GM12878 (cell line): ENCODE data around the gene ARCN1. TPM values are rescaled to one million over a fixed set of nuclear protein-coding genes. Genes with fewer than 3 reads are reported as not detected.
A peak's percentile ranks its signal among the peaks of the same experiment; 100 is the strongest.

ENCODE experiments used
- ATAC-seq: fragments of 200-7000 bp; cut with Tn5 transposase; 3 replicates; pipeline ENCODE4 v1.9.1; 2020; ENCODE audit warnings: mild to moderate bottlenecking, moderate library complexity
- BruUV-seq: library from RNA; stranded (reverse); fragments of 400-500 nt; replicated peaks from 2 replicates; lab custom pipeline; 2021; lab: Mats Ljungman, UMichigan
- CTCF ChIA-PET: fragments of 300-600 bp; sonication (Branson Sonifier 250); formaldehyde crosslinking; extraction: SDS; loops from one replicate; lab custom pipeline; 2021; ENCODE audit warnings: inconsistent platforms; lab: Yijun Ruan, JAX
- POLR2A ChIA-PET: fragments of 350-600 bp; formaldehyde crosslinking; extraction: SDS; loops from one replicate; lab custom pipeline; 2021; ENCODE audit warnings: inconsistent platforms; lab: Charles Lee
- RAD21 ChIA-PET: fragments of 300-600 bp; sonication (Branson Sonifier 250); formaldehyde crosslinking; loops from one replicate; lab custom pipeline; 2023; ENCODE audit warnings: antibody characterized with exemption; ENCODE audit not compliant: unreplicated experiment; lab: Charles Lee
- SMC1A ChIA-PET: fragments of 300-600 bp; sonication (Branson Sonifier 250); formaldehyde crosslinking; loops from one replicate; lab custom pipeline; 2023; ENCODE audit not compliant: unreplicated experiment, uncharacterized antibody; lab: Charles Lee
- DNase-seq: peaks from one replicate; pipeline ENCODE4 v3.0.0-alpha.2; 2011; ENCODE audit warnings: low read depth, low spot score
- FAIRE-seq: peaks from 3 replicates; lab custom pipeline; 2011; peaks lifted over from hg19 to GRCh38; lab: Jason Lieb, UNC
- H2AFZ ChIP-seq: 2 replicates; pipeline ENCODE4 v1.6.0; 2011; ENCODE audit warnings: low read depth, low read length, control low read depth; ENCODE audit not compliant: control insufficient read depth
- H3K27ac ChIP-seq: 2 replicates; pipeline ENCODE4 v1.5.1; 2011; ENCODE audit warnings: control low read depth; ENCODE audit not compliant: control insufficient read depth, insufficient read depth
- H3K27me3 ChIP-seq, 2 experiments: replicated peaks in 1 of 2; 2 replicates each; pipeline versions ENCODE4 v1.6.0 to v1.6.1; 2011; ENCODE audit warnings: low read length in 1 of 2; ENCODE audit not compliant: control insufficient read depth in 2 of 2, insufficient read depth in 2 of 2
- H3K36me3 ChIP-seq, 2 experiments: 2 replicates each; pipeline ENCODE4 v1.5.1; 2011; ENCODE audit warnings: low read length in 1 of 2; ENCODE audit not compliant: control insufficient read depth in 2 of 2, insufficient read depth in 2 of 2
- H3K4me1 ChIP-seq: 2 replicates; pipeline ENCODE4 v1.6.1; 2011; ENCODE audit warnings: mild to moderate bottlenecking, low read length, moderate library complexity, mixed read lengths; ENCODE audit not compliant: control insufficient read depth, insufficient read depth
- H3K4me2 ChIP-seq: 2 replicates; pipeline ENCODE4 v1.6.0; 2011; ENCODE audit warnings: control low read depth; ENCODE audit not compliant: control insufficient read depth, insufficient read depth
- H3K4me3 ChIP-seq: fragments of 200-600 bp; sonication (generic); 2 replicates; pipeline ENCODE4 v1.5.1; 2016
- H3K79me2 ChIP-seq: 2 replicates; pipeline ENCODE4 v1.6.0; 2011; ENCODE audit warnings: low read length; ENCODE audit not compliant: control insufficient read depth, insufficient read depth
- H3K9ac ChIP-seq: 2 replicates; pipeline ENCODE4 v1.8.0; 2011; ENCODE audit warnings: low read length, control low read depth, mixed read lengths; ENCODE audit not compliant: control insufficient read depth, insufficient read depth
- H3K9me3 ChIP-seq: replicated peaks from 3 replicates; pipeline ENCODE4 v1.5.1; 2011; ENCODE audit warnings: mild to moderate bottlenecking, low read length; ENCODE audit not compliant: control insufficient read depth, insufficient read depth
- H4K20me1 ChIP-seq: 2 replicates; pipeline ENCODE4 v1.6.0; 2011; ENCODE audit not compliant: control insufficient read depth, insufficient read depth
- BCL11A ChIP-seq: IDR thresholded peaks from 2 replicates; pipeline ENCODE4 v1.6.1; 2011; ENCODE audit warnings: low read depth, low read length
- BCL3 ChIP-seq: IDR thresholded peaks from 2 replicates; pipeline ENCODE4 v1.6.1; 2011; ENCODE audit warnings: borderline replicate concordance, low read depth, mild to moderate bottlenecking, moderate library complexity, low read length; ENCODE audit not compliant: insufficient read depth, poor library complexity, severe bottlenecking
- ESRRA ChIP-seq: IDR thresholded peaks from 2 replicates; pipeline ENCODE4 v1.6.1; 2012; ENCODE audit warnings: mild to moderate bottlenecking, low read length, improper control_type of control experiment
- LARP7 ChIP-seq: fragments of 450-650 bp; IDR thresholded peaks from 2 replicates; pipeline ENCODE4 v1.6.1; 2017; ENCODE audit warnings: mild to moderate bottlenecking
- NRF1 ChIP-seq: conservative IDR thresholded peaks from 2 replicates; pipeline ENCODE4 v1.6.1; 2011; ENCODE audit warnings: mild to moderate bottlenecking, low read depth, low read length, improper control_type of control experiment
- POLR2AphosphoS2 ChIP-seq: IDR thresholded peaks from 2 replicates; pipeline ENCODE4 v1.6.1; 2011; ENCODE audit warnings: low read depth, mild to moderate bottlenecking, low read length, improper control_type of control experiment, moderate library complexity
- SMC3 ChIP-seq: IDR thresholded peaks from 2 replicates; pipeline ENCODE4 v1.6.1; 2011; ENCODE audit warnings: low read length, improper control_type of control experiment, borderline replicate concordance
- TCF12 ChIP-seq: IDR thresholded peaks from 2 replicates; pipeline ENCODE4 v1.6.1; 2011; ENCODE audit warnings: low read depth, mild to moderate bottlenecking, low read length
- ZBTB40 ChIP-seq: fragments of 450-650 bp; IDR thresholded peaks from 2 replicates; pipeline ENCODE4 v1.6.1; 2016; ENCODE audit warnings: mild to moderate bottlenecking, moderate library complexity, borderline replicate concordance
- WGBS: methylation state at CpG from one replicate; pipeline ENCODE4 v1.1.6; 2016; ENCODE audit warnings: low lambda C conversion rate; ENCODE audit not compliant: insufficient replicate concordance, insufficient coverage; ENCODE audit errors: missing lambda C conversion rate; 5-methylcytosine and 5-hydroxymethylcytosine counted together
- in situ Hi-C: fragments of 300-500 bp; cut with MboI; formaldehyde crosslinking; loops from 9 replicates; pipeline ENCODE4 v1.14.3; 2018; ENCODE audit warnings: mixed read lengths
- intact Hi-C: fragments of 100-400 bp; cut with micrococcal nuclease; formaldehyde crosslinking; loops from one replicate; pipeline ENCODE4 v1.14.2; 2022; ENCODE audit not compliant: unreplicated experiment
- polyA plus RNA-seq, 11 experiments: library from polyadenylated mRNA; depleted of rRNA in 4 of 11; unstranded in 6 of 11; stranded (reverse) in 5 of 11; fragments of >200 nt; fragmentation: Nextera tagmentation in 4 of 11; fragmentation: Illumina TruSeq in 1 of 11; extraction: Ambion mirVana in 4 of 11; extraction: Trizol in 1 of 11; gene quantifications; 1 replicate in 1 of 11; 2 replicates in 10 of 11; pipeline versions ENCODE4 v1.2.1 to v1.2.3, GENCODE V29; 2011 to 2016; ENCODE audit warnings: inconsistent platforms in 2 of 11, missing spikeins in 2 of 11, low read depth in 1 of 11
- total RNA-seq, 4 experiments: library from RNA; depleted of rRNA in 3 of 4; stranded (reverse); fragments of >200 nt in 3 of 4; fragmentation: Illumina TruSeq in 1 of 4; extraction: Trizol in 1 of 4; gene quantifications; 2 replicates each; pipeline versions ENCODE4 v1.2.1 to v1.2.3, GENCODE V29; 2013 to 2021

Gene ARCN1
- total and polyA plus RNA-seq, 10 of the 15 experiments (the other 5 are each of a cell fraction or from before 2014, with no cell fraction given) = 33.3 to 172 (median 106) TPM

DNA sequence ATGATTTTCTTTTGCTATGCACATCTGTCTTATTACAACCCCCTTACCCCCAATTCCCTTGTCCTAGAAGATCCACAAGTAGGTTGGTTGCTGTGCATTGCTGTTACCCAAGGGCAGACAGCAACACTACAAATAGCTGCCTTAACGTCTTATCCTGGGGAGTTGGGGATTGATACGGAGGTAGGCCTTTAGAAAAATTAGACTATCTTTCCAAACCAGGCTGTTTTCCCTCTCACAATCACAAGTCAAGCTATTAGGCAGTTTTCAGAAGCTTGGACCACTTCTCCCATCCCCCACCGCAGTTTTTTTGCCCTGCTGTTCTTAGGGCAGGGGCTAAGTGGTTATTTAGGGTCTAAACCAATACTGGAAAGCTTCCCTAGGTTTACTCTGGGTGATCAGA, 32.4 kb downstream of the ARCN1 start:
- 64% methylated on average over 3 of the region's 3 CpGs for WGBS
- H3K9ac ChIP-seq = no peak overlapping the region
- no peaks in the 10 kb centered on the region for H3K9me3 ChIP-seq
- FAIRE-seq = no peak
- POLR2A ChIA-PET = no interaction called here
- in situ Hi-C loops = no loop called here
- H2AFZ ChIP-seq = no peak overlapping the region
- H3K4me3 ChIP-seq = no peak overlapping the region
- H3K27me3 ChIP-seq = peaks cover 9 to 17% of the 10 kb centered on the region in 2 experiments; a peak in 3 of 4 replicates
- peaks cover 3% of the 10 kb centered on the region for H3K4me1 ChIP-seq
- no peaks in the 10 kb centered on the region for H3K79me2 ChIP-seq
- no peak for DNase-seq
- ATAC-seq = no peak
- CTCF ChIA-PET = interaction anchor here (0.7 to 3.2 kb wide), 6 partner anchors 8 to 33 kb away, joined by 3 to 10 read pairs (median 4); no protein-coding TSS in a partner anchor
- TF ChIP-seq POLR2AphosphoS2 = peak; percentile 4; the same call in 1 of the 2 replicates
- TF ChIP-seq NRF1 = no peak
- TF ChIP-seq, all 136 proteins: peak for 1
- ChIA-PET RAD21 (interaction anchor here (2.2 kb wide), 1 partner anchor 10 kb away, joined by 9 read pairs; no protein-coding TSS in a partner anchor), SMC1A (interaction anchor here (0.7 kb wide), 1 partner anchor 281 kb away, joined by 3 read pairs; no protein-coding TSS in a partner anchor)
- intact Hi-C loops = no loop called here
- no peak overlapping the region for H3K27ac ChIP-seq
- peaks cover 3% of the 10 kb centered on the region; the same call in 1 of the 2 replicates for H4K20me1 ChIP-seq
- no peak overlapping the region for H3K4me2 ChIP-seq
- peaks cover 6 to 16% of the 10 kb centered on the region in 2 experiments; a peak in 3 of 4 replicates for H3K36me3 ChIP-seq
- BruUV-seq = no TSS peak

DNA sequence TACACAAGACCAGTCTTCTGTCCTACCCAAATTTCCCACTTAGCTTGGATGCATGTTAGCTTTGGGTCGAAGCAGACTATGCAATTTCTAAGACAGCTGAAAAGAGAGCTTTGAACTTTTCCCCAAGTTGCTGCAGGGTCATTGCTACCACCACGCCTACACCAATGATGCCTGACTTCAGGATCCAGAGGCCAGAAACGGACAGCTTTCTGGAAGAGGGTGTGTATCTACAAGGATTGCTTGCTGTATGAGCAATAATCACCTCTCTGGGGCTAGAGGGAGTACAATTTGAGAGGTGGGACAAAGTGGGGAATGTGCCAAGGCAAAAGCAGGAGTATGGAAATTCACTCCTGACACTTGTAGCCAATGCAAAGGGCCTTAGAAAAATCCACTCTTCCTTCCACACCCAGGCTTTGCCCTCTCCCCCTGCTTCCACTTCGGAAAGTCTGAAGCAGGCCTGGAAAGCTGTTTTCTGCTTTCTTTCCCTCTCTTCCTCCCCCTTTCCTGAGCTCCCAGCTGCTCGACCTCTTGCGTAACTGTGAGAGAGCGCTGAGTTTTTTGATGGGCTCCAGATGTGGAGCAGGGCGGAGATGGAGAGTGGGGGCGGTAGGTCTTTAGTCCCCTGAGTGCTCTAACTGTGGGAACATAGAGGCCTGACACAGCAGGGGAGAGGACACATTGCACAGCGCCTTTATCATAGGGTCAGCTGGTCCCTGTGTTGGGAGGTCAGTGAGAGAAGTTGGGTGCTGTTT, 33.1 kb downstream of the ARCN1 start:
- 71% methylated on average over 10 of the region's 10 CpGs for WGBS
- ChIA-PET SMC1A (interaction anchor here (0.7 to 1.1 kb wide), 3 partner anchors 8 to 282 kb away, joined by 3 to 5 read pairs (median 3); no protein-coding TSS in a partner anchor), CTCF (interaction anchor here (1.5 to 3.2 kb wide), 4 partner anchors 10 to 16 kb away, joined by 3 to 10 read pairs (median 6); no protein-coding TSS in a partner anchor), POLR2A (no interaction called here), RAD21 (interaction anchor here (2.2 kb wide), 1 partner anchor 10 kb away, joined by 9 read pairs; no protein-coding TSS in a partner anchor)
- Histone ChIP-seq H3K36me3 (peaks cover 6 to 16% of the 10 kb centered on the region in 2 experiments; a peak in 3 of 4 replicates), H3K79me2 (no peaks in the 10 kb centered on the region), H3K9ac (no peak overlapping the region), H3K4me1 (peaks cover 4% of the 10 kb centered on the region), H3K4me3 (no peak overlapping the region), H3K27me3 (peaks cover 15 to 23% of the 10 kb centered on the region in 2 experiments; a peak in 3 of 4 replicates), H3K27ac (no peak overlapping the region), H3K4me2 (no peak overlapping the region), H4K20me1 (peaks cover 3% of the 10 kb centered on the region; the same call in 1 of the 2 replicates), H3K9me3 (no peaks in the 10 kb centered on the region), H2AFZ (no peak overlapping the region)
- ATAC-seq (no peak), DNase-seq (no peak), FAIRE-seq (no peak)
- intact Hi-C loops (no loop called here), in situ Hi-C loops (no loop called here)
- no TSS peak for BruUV-seq
- TF ChIP-seq ZBTB40 = no peak
- no peak for TF ChIP-seq BCL3
- TF ChIP-seq LARP7 = no peak
- no peak for TF ChIP-seq BCL11A
- TF ChIP-seq SMC3 = no peak
- TF ChIP-seq TCF12 = no peak
- TF ChIP-seq ESRRA = no peak
